OCI-LY1 (cell line): ENCODE data around the gene DCUN1D1.

Experiments used
- H2AFZ ChIP-seq: fragments of 200-600 bp; sonication (generic), shearing (Covaris generic); 2 replicates; pipeline ENCODE4 v1.6.0; 2014; ENCODE audit warnings: antibody characterized with exemption, mild to moderate bottlenecking, low read length
- H3F3A ChIP-seq: fragments of 200-600 bp; sonication (generic), shearing (Covaris generic); 2 replicates; pipeline ENCODE4 v1.6.0; 2014; ENCODE audit warnings: mild to moderate bottlenecking, antibody characterized with exemption, low read length, moderate library complexity; ENCODE audit not compliant: insufficient read depth
- H3K27ac ChIP-seq: fragments of 200-600 bp; sonication (generic); 2 replicates; pipeline ENCODE4 v1.5.1; 2014; ENCODE audit warnings: low read length, mixed run types, mild to moderate bottlenecking, low read depth; ENCODE audit not compliant: poor library complexity, severe bottlenecking
- H3K27me3 ChIP-seq: fragments of 200-600 bp; sonication (generic); 2 replicates; pipeline ENCODE4 v1.6.0; 2014; ENCODE audit warnings: antibody characterized with exemption, mild to moderate bottlenecking, low read length, moderate library complexity; ENCODE audit not compliant: insufficient read depth
- H3K36me3 ChIP-seq: fragments of 200-600 bp; sonication (generic); 2 replicates; pipeline ENCODE4 v1.6.1; 2014; ENCODE audit warnings: mild to moderate bottlenecking, antibody characterized with exemption, low read length, moderate library complexity, mixed read lengths; ENCODE audit not compliant: insufficient read depth
- H3K4me1 ChIP-seq: fragments of 200-600 bp; sonication (generic); 2 replicates; pipeline ENCODE4 v1.5.1; 2014; ENCODE audit warnings: mild to moderate bottlenecking, low read length, moderate library complexity; ENCODE audit not compliant: insufficient read depth, severe bottlenecking
- H3K4me2 ChIP-seq: fragments of 200-600 bp; sonication (generic), shearing (Covaris generic); 2 replicates; pipeline ENCODE4 v1.6.1; 2014; ENCODE audit warnings: low read length
- H3K4me3 ChIP-seq: fragments of 200-600 bp; sonication (generic); 2 replicates; pipeline ENCODE4 v1.5.1; 2014; ENCODE audit warnings: low read length, low read depth, mild to moderate bottlenecking, mixed read lengths; ENCODE audit not compliant: poor library complexity, severe bottlenecking
- H3K79me2 ChIP-seq: fragments of 200-600 bp; shearing (Covaris generic); 2 replicates; pipeline ENCODE4 v1.6.1; 2016; ENCODE audit warnings: mixed run types, low read length, mixed read lengths; ENCODE audit not compliant: insufficient read depth
- H3K9ac ChIP-seq: fragments of 200-600 bp; sonication (generic), shearing (Covaris generic); 2 replicates; pipeline ENCODE4 v1.6.1; 2014; ENCODE audit warnings: mild to moderate bottlenecking, low read length, mixed read lengths
- H3K9me2 ChIP-seq: fragments of 200-600 bp; sonication (generic), shearing (Covaris generic); 2 replicates; pipeline ENCODE4 v1.6.1; 2014; ENCODE audit warnings: low read depth, mild to moderate bottlenecking, low read length, mixed read lengths
- H3K9me3 ChIP-seq: fragments of 200-600 bp; shearing (Covaris generic); 2 replicates; pipeline ENCODE4 v1.6.1; 2014; ENCODE audit warnings: low read length, mixed read lengths
- H4K20me1 ChIP-seq: fragments of 200-600 bp; sonication (generic), shearing (Covaris generic); 2 replicates; pipeline ENCODE4 v1.6.0; 2016; ENCODE audit warnings: mild to moderate bottlenecking, low read length; ENCODE audit not compliant: insufficient read depth
- EZH2 ChIP-seq: fragments of 200-600 bp; sonication (generic), shearing (Covaris generic); IDR thresholded peaks from 2 replicates; pipeline ENCODE4 v1.8.0; 2017; ENCODE audit warnings: borderline replicate concordance, mixed run types, mild to moderate bottlenecking, antibody characterized with exemption, low read length, moderate library complexity, mixed read lengths
- TF ChIP-seq, protein P1 (sequence below): fragments of 200-600 bp; sonication (generic), shearing (Covaris generic); IDR thresholded peaks from 2 replicates; pipeline ENCODE4 v1.5.1; 2017; ENCODE audit warnings: mild to moderate bottlenecking, antibody characterized with exemption, low read length, moderate library complexity, mixed read lengths

DCUN1D1 gene

DNA sequence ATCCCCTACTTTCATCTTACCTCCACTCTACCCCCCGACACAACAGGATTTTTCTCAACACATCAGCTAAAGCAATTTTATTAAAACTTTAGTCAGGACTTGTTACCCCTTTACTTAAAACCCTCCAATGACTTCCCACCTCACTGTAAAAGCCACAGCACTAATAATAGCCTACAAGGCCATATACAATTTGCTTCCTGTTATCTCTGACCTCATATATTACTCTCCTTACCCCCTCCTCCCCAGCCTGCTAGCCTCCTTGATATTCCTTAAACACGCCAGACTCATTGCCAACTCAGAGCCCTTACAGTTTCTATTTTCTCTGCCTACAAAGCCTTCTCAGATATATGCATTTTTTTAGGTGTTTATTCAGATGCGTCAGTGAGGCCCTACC, 54.4 kb downstream of the DCUN1D1 start:
- H3K4me3 ChIP-seq, result no peak overlapping the region
- no peak overlapping the region for H3K4me2 ChIP-seq
- no peak for TF ChIP-seq EZH2
- TF ChIP-seq, protein P1, sequence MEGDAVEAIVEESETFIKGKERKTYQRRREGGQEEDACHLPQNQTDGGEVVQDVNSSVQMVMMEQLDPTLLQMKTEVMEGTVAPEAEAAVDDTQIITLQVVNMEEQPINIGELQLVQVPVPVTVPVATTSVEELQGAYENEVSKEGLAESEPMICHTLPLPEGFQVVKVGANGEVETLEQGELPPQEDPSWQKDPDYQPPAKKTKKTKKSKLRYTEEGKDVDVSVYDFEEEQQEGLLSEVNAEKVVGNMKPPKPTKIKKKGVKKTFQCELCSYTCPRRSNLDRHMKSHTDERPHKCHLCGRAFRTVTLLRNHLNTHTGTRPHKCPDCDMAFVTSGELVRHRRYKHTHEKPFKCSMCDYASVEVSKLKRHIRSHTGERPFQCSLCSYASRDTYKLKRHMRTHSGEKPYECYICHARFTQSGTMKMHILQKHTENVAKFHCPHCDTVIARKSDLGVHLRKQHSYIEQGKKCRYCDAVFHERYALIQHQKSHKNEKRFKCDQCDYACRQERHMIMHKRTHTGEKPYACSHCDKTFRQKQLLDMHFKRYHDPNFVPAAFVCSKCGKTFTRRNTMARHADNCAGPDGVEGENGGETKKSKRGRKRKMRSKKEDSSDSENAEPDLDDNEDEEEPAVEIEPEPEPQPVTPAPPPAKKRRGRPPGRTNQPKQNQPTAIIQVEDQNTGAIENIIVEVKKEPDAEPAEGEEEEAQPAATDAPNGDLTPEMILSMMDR, result no peak
- no peaks in the 10 kb centered on the region; the same call in 1 of the 2 replicates for H3F3A ChIP-seq
- H4K20me1 ChIP-seq, result no peaks in the 10 kb centered on the region
- H3K9me2 ChIP-seq, result no peaks in the 10 kb centered on the region
- no peak overlapping the region for H2AFZ ChIP-seq
- H3K79me2 ChIP-seq, result no peaks in the 10 kb centered on the region
- H3K27me3 ChIP-seq, result no peaks in the 10 kb centered on the region
- H3K36me3 ChIP-seq, result no peaks in the 10 kb centered on the region; the same call in 1 of the 2 replicates
- peaks cover 4% of the 10 kb centered on the region for H3K4me1 ChIP-seq
- no peak overlapping the region for H3K9ac ChIP-seq
- H3K9me3 ChIP-seq, result no peaks in the 10 kb centered on the region
- H3K27ac ChIP-seq, result no peak overlapping the region

- no peak overlapping the region for H3K4me3 ChIP-seq
- TF ChIP-seq EZH2, result no peak
- TF ChIP-seq, protein P1, result no peak
- H4K20me1 ChIP-seq, result no peaks in the 10 kb centered on the region
- no peak overlapping the region for H2AFZ ChIP-seq
- no peaks in the 10 kb centered on the region for H3K27me3 ChIP-seq
- no peak overlapping the region for H3K4me2 ChIP-seq
- no peaks in the 10 kb centered on the region for H3K9me2 ChIP-seq
- no peaks in the 10 kb centered on the region; the same call in 1 of the 2 replicates for H3K36me3 ChIP-seq
- H3K9ac ChIP-seq, result no peak overlapping the region
- no peak overlapping the region for H3K27ac ChIP-seq
- H3F3A ChIP-seq, result no peaks in the 10 kb centered on the region; the same call in 1 of the 2 replicates
- no peaks in the 10 kb centered on the region for H3K79me2 ChIP-seq
- no peaks in the 10 kb centered on the region for H3K9me3 ChIP-seq
- H3K4me1 ChIP-seq, result peaks cover 4% of the 10 kb centered on the region
These were observed 54.9 kb downstream of the DCUN1D1 start for GRCh38 chr3:182925330-182925943.

DNA sequence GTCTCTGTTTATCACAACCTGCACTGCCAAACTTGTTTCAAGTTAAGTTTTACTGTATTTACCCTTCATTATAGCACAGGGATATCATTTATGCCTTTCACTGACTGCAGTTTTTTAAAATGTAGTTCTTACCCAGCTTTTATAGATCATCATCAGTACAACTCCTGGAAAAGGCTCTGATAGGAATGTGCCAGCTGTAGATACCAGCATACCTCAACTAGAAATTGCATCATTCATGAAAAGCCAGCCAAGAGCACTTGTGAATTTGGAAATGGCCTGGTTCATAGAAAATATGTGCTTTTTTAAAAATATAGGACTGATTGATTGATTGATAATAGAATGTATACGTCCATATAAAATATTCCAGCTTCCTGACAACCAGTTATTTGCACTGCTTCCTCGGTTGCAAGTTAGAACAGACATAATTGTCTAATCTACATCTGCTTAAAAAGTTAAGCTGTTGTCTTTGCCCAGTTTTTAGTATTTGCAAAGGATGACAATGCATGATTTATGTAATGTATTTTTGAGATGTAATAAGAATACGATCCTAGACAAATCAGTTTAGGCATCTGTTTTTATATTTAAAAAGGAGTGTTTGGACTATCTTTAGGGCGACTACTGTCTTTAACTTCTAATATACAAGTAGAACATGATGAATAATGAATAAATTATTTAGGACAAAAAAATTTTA, 58.5 kb downstream of the DCUN1D1 start:
- H3K9ac ChIP-seq, result no peak overlapping the region

More for the DNA sequence above, 58.5 kb downstream of the DCUN1D1 start:
- Histone ChIP-seq H3K79me2 (no peaks in the 10 kb centered on the region), H4K20me1 (no peaks in the 10 kb centered on the region), H2AFZ (no peak overlapping the region), H3K27ac (no peak overlapping the region), H3K9me2 (no peaks in the 10 kb centered on the region), H3F3A (no peaks in the 10 kb centered on the region; the same call in 1 of the 2 replicates), H3K36me3 (peaks cover 7% of the 10 kb centered on the region; the same call in 1 of the 2 replicates), H3K4me3 (no peak overlapping the region), H3K27me3 (no peaks in the 10 kb centered on the region), H3K4me2 (no peak overlapping the region), H3K9me3 (no peaks in the 10 kb centered on the region), H3K4me1 (peaks cover 4% of the 10 kb centered on the region)
- TF ChIP-seq EZH2, result no peak
- TF ChIP-seq, protein P1, result no peak
